Activated T-helper 1 cell treated with anti-CD3 and anti-CD28 coated beads, Interleukin-2, amount 50 U/mL, for 16 hours (primary cell): ENCODE data around the gene SPATA2.
"Not testable (repeated sequence)": the region's sequence is repeated elsewhere in the genome, so short reads cannot be mapped to it uniquely, and the experiment has no call there.

Experiments used
- DNase-seq, 2 donors: peaks; one replicate each; pipeline ENCODE4 v3.0.0-alpha.2; 2020; ENCODE audit warnings: low read depth in 1 of 2, low spot score in 1 of 2

The SPATA2 gene

DNA sequence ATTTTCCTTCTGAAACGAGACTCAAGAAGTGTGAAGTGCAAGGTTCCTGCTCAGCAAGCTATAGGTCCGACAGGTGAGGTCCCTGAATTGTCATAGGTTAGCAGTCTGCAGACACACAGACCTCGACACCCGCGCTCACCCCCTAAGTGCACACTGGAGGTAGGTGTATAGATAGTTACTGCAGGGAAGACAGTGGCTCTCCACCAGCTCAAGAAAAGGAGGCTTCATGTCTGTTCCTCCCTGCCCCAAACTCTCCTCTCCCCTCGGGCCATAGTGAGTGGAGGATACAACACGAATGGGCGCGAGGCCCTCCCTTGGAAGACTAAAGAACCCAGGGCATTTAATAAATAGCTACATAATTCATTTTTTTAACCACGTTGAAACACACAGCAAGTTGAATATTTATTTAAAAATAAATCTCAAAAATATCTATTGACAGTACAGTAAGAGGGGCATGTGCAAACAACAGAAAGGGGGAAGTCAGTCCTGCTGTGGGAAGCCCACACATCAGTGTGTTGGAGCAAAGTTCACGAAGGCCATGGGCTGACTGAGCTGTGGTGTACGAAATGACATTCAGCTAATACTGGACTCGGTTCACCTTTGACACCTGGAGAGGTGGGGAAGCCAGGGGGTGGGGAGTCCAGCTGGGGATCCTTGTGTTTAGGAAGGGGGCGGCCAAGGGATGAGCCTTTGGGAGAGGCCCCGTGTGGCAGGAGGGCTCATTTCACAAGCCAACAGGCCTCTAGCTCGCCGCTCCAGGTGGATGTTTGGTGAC, 10.7 kb downstream of the SPATA2 start:
- no peak for DNase-seq

DNA sequence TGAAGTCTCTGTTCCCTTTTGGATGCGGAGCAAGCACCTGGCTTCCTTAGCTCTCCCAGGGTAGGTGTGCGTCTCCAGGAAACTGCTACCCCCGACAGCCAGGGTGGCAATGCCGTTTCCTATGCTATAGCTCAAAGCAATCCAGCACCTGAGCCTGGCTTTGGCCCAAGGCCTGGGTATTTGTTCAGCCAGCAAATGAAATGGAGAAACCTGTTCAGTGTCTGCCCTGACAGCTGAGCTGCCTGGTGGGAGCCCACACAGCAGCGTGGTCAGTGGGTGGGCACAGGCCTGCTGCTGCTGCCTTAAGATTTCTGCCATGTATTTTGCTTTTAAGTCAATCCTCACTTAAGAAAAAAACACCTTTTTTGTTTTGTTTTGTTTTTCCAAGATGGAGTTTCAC, 13.7 kb downstream of the SPATA2 start:
- no peak for DNase-seq

DNA sequence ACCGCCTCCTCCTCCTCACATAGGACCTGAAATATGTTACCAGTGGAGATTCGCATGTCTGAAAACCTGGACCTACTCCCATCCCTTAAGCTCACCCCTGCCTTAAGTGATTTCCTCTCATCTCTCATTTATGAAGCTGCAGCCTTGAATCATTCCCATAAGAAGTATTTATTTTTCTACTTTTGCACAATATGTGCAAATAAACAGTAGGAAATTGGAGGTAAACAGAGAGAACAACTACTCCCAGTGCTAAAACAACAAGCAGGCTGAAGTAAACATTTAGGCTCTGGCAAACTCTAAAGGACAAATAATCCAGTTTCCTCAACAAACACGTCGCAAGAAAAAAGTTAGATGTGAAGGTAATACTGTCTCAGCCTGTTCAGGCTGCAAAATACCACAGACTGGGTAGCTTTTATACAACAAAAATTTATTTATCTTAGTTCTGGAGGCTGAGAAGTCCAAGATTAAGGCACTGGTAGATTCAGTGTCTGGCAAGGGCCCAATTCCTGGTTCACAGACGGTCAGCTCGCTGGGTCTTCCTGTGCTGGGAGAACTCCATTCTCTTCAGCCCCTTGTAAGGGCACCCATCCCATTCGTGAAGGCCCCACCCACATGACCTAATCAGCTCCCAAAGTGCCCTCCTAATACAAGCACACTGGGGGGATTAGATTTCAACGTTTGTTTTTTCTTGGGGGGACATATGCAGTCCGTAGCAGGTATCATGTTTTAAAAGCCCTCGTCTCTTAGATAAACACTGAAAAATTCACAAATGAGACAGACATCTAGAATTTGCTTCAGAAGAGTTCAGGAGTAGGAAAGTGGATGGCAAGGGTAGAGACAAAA, 15.6 kb downstream of the SPATA2 start:
- DNase-seq: no peak

DNA sequence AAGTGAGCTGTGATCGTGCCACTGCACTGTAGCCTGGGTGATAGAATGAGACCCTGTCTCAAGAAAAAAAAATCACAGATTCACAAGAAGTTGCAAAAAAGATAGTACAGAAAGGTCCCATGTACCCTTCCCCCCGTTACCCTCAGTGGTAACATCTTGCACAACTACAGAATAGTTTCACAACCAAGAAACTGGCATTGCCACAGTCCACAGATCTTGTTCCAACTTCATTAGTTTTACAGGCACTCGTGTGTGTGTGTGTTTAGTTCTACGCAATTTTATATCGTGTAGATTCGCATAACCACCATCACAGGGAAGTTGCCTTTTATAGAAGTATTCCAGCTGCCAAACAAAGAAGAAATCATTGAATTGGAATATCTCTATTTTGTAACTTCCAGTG, 19.1 kb downstream of the SPATA2 start:
- DNase-seq: no peak

DNA sequence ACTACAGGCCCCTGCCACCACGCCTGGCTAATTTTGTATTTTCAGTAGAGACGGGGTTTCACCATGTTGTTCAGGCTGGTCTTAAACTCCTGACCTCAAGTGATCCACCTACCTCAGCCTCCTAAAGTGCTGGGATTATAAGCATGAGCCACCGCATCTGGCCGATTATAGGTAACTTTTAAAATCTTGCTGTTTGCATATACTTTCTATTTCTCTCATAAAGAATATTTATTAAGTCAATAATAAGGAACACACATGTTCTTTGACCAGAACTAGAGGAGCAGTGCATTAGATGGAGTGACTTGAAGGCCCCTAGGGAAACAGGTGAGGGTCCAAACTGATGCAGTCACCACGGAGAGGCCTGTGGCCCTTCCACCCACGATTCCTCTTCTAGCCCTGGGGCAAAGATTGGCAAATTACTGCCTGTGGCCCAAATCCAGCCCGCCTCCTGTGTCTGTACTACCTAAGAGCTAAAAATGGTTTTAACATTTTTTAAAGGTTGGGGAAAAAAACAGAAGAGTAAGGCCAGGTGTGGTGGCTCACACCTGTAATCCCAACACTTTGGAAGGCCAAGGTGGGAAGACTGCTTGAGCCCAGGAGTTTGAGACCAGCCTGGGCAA, 19.7 kb downstream of the SPATA2 start:
- not testable (repeated sequence) for DNase-seq

DNA sequence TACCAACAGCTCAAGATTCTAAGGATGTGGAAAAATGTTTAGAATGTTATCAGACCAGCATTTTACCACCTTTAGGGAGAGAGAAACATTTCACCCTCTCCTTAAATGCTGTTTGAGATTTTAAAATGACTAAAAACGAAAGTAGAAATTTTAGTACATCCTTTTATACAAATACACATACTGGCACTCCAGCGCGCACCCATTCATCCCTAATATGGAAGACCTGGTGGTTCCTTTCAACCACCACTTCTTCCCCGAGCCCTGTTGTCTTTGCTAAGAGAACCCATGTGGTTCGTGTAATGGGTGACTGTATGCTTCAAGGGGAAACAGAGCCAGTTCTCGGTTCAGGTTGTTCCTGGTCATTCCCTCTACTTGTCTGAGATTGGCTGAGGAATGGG, 21.3 kb downstream of the SPATA2 start:
- DNase-seq: no peak

DNA sequence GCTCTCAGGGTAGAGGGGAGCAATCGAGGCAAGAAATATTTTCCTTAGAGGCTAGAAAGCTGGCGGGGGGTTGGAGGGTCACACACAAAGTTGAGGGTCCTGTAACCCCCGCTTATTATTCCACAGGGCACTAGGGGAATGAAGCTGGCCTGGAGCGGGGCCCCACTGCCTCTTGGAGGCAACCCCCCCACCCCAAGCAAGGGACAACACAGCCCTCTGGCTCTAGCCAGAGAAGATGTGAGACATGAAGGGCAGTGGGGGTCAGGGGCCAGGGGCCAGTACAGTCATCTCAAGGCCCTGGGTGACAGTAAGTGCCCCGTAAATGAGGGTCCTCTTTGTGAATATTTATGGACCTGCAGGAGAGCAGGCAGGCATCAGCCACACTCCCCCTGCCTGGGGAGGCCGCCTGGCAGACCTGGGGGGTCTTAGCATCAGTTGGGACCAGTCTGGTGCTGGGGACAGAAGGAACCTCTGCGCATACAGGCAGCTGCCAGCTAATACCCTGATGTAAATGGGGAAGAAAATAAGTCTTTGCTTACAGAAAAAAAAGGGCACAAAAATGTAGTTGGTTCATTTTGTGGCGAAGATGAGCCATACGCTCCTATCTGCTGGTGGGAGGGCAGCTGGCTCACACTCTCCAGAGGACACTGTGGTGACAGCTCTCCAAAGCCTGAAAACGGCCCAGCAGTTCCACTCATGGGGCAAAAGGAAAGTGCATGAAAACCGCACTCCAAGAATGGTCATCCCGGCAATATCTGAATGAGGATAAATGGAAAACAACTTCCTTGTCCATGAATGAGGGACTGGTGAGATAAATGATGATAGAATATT, 21.9 kb downstream of the SPATA2 start:
- DNase-seq: no peak

DNA sequence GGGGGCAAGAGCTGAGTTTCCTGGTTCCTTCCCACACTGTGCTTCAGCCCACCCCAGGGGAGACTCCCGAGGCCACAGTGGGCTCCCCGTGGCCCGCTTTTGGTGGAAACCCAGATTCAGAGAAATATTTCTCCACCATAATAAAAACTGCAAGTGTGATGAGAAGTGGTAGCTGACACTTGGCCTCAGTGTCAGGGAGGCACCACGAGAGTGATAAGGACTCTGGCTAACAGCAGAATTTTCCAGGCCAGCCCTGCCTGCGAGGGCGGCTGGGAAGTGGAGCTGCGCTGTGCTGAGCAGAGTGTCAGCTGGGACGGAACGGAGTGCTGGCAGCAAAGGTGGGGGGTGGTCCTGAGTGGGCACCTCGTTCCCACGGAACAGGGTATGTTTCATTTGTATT, 22.5 kb downstream of the SPATA2 start:
- DNase-seq: no peak

DNA sequence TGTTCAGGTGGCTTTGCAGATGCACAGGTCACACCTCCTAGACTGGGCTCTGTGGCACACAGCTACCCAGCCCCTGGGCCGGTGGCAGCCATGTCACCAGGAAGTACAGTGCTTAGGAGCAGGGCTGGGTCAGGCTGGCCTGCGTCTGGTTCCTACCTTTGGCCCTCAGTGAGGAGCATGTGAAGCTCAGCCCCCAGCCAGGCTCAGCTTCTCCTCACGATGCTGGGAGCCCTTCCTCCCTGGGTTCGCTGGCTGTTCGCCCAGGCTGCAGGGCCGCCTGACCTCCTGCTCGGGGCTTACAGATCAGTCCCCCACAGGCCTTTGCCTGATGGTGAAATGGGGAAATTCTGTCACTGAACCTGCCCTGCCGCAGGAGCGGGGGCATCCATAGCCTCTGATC, 23.1 kb downstream of the SPATA2 start:
- DNase-seq: no peak

DNA sequence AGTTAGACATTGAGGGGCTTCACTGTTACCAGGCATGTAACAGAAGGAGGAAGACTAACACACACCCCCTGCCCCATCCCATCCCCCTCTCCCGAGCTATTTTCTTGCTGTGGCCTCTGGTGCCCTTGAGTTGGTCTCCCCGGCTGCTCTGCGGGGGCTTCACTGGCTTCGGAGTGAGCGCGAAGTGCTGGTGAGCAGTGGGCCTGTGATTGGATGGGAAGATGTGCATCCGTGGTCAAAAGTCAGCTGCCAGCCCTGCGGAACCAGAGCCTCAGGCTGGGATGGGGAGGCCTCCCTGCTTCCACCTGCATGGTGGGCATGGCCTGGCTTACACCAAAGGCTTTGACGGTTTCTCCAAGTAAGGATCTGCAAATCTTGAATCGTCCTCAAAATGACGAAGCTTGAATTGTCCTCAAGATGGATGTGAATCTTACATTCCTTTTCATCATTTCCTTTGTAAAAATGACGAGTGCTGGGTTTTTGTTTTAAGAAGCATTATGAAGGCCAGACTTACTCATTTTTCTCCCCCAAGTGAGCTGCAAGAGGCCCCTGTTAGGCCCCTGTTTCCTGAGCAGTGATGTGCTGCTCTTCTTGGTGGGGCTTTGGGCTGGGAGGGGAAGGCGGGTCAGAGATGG, 23.7 kb downstream of the SPATA2 start:
- DNase-seq: no peak

DNA sequence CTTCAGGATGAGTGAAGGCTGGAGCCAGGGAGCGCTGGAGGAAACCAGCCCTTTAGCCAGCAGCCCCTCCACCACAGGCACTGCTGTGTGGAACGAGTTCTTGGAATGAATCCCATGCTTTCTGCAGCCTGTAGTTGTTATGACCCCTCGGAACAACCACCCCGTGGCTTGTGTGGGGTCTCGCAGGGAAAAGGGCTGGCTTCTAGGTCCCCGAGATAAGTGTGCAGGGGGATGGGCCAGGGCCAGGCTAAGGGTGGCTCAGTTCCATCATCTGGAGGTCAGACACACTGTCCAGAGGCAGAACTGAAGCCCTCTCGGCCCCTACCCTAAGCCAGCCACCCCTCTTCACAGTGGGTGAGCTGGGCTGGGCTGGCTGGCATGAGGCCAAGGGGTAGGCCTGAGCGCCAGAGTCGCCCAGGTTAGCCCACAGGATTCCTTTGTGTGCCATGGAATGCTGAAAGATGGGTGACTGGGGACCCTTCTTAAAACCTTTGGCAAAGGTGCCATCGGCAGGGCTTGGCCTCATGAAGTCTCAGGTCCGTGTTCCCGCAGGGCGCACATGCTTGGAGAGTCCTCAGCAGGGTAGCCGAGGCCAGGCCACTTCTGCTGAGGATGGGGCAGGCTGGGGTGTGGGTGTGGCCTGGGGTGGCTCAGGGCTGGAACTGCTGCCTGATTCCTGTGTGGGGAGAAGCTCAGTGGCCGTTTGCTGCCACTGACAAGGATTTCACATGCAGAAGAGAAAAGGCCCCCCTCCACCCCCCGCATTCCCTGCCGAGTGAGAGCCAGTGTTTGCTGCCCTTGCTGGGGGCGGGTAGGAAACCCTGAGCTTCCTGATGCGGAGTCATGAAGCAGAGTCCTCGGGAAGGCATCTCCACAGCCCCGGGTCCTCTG, 24.6 kb downstream of the SPATA2 start:
- no peak for DNase-seq

DNA sequence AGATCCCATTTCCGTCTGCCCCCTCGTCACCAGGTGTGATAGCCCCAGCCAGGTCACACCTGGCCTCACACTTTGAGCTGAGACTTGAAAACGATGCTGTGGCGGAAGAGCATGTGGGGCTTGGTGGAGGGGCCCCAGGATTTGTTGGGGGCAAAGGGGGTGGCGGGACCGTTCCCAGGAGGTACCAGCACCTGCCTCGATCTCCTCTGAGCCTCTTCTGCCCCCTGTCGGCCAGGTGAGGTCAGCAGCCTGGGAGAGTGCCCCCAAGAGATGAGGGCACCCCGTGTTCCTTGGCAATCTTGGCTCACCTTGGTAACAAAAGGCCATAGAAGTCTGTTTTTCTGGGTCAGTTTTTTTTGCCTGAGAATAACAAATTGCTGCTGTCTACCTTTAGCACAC, 25.4 kb downstream of the SPATA2 start:
- no peak for DNase-seq

DNA sequence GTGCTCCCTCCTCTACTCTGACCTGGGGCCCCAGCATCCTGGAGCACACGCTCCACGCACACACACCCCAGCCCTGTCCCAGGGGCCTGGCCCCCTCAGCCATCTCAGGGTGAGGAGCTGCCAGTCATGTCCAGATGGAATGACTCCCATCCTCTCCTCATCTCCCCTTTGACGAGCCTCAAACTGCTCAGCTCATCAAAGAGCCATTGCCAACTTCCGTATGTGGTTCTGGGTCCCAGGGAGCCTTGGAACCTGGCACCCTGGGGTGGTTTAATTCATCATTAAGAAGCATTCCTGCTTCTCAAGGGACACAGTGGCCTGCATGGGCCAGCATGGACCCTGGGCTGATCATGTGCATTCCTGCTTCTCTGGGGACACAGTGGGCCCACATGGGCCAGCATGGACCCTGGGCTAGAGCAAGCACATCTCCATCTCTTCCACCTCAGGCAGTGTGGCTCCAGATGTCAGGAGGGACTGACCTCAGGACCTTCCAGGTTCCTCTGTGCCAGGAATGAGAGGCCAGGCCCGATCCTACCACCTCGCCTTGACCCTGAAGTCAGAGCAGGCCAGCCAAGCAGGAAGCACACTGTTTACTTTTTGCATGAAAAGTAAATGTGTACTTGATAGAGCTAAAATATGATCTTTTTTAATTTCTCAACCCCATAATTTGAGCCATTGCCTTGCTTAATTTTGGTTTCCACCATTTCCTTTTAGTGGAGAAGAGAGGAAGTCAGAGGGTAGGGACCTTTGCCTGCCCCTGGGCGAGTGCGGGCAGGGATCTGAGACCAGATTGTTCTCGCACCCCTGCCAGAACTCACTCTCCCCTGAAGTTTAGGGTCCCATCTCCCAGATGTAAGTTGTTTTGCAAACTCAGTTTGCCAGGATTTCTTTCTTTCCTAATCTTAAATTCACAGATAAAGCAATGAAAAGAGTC, 26.1 kb downstream of the SPATA2 start:
- DNase-seq: no peak

DNA sequence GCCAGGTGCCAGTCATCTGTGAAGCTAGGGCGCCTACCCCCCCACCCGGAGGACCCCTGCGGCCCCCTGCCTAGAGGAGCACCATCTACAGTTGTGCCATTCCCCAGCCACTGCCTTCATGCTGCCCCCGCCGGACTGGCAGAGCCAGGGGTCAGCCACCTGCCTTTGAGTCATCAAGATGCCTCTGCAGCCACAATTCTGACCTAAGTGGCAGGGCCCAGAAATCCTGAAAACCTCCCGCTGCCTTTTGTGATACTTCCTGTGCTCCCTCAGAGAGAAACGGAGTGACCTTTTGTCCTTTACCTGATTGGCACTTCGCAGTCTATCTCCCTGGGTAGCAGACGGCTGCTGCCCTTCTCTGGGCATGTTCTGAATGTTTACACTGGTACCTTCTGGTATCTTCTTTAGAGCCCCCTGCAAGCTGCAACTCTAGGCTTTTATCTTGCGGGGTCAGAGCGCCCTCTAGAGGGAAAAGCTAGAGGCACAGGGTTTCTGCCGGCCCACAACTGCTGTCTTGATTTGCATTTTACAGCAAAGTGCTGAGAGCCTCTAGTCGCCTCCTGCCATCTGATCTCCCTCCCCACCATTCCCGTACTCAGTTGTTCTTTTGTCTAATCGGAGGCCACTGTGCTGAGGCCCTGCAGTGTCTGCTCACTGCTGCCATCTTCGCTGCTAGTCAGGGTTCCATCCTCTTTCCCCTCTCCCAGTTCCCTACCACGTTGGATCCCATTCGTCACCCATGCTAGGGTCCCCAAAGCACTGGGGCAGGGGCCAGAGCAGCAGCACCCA, 26.9 kb downstream of the SPATA2 start:
- DNase-seq: peak in 1 of 2 donors; percentile 30

DNA sequence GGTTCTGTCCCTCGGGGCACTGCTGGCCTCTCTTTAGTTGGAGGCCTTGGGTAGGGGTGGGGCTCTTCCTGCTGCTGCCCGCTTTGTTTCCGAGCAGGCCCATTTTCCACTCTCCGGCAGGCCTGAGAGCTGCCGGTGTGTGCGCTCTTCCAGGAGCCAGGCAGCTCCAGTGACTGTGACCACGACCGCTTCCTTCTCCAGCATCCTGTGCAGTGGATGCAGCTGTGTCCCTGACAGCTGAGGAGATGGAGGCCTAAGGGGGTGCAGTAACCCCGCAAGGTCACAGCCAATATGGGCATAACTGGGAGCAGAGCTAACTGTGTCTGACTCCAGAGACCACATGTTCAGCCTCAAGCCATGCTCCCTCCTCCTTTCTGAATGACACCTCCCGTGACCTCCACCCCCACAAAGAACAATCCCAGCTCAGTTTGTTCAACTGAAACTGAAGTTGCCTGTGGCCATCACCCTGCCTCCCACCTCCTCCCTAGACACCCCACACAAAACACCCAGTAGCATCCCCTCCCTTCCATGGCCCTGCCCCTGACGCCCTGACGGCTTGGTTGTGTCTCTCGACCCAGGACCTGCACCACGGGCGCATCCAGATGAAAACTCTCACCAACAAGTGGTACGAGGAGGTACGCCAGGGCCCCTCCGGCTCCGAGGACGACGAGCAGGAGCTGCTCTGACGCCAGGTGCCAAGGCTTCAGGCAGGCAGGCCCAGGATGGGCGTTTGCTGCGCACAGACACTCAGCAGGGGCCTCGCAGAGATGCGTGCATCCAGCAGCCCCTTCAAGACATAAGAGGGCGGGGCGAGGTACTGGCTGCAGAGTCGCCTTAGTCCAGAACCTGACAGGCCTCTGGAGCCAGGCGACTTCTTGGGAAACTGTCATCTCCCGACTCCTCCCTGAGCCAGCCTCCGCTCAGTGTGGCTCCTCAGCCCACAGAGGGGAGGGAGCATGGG, 27.8 kb downstream of the SPATA2 start:
- no peak for DNase-seq

DNA sequence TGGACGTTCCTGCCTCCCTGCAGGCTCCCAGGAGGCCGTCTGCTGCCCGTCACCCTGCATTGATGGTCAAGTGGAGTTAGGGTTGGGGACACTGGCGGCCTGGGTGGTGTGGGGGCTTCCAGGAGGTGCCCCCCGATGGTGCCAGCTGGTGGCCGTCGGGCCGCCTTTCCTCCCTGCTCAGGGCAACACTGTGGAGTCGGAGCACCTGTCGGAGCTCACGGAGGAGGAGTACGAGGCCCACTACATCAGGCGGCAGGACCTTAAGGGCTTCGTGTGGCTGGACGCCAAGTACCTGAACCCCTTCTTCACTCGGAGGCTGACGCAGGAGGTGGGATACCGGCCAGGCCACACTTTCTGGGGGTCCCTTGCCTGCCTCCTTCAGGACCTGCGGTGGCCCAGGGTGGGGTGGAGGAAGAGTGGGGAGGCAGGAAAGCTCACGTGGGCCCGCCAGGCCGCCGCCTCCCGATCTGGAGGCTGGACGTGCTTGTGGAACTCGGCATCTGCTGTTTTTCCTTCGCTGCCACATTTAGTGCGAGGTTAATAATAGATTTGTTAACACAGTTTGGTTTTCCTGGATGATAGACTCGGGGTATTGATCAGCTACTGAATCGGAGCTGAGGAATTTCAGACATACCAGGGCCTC, 28.6 kb downstream of the SPATA2 start:
- DNase-seq: no peak
